Measurements from ENCODE around the gene KCNK10. TPM values are rescaled to one million over a fixed set of nuclear protein-coding genes. Genes with fewer than 3 reads are reported as not detected.

Gene KCNK10
- total RNA-seq, 4 donors from 2014 or later, result not detected

DNA sequence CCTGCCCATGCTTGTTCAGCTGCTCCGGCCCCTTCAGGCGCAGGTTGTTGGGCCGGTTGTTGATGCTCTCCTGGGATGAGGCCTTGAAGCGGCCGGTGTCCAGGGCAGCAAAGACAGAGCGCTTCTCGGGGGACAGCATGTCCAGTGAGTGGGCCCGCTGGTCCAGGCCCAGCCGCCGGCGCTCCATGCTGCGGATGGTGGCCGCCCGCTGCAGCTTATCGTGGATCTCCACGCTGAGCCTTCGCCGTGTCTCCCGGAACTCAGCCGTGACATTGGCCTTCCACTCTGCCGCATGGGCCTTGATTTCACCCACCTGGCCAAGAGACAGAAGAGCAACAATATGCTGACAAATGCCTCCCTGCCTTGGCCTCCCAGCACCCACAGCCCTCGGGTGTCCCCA lies 137.2 kb downstream of the KCNK10 start:
- Histone ChIP-seq H3K4me3 (no peak overlapping the region), H3K9me3 (no peaks in the 10 kb centered on the region), H3K27ac (no peak overlapping the region), H3K36me3 (no peaks in the 10 kb centered on the region), H3K4me1 (peaks cover 0 to 3% of the 10 kb centered on the region in 2 donors), H3K27me3 (no peaks in the 10 kb centered on the region)
- in situ Hi-C loops (cut with MboI; ENCODE audit: low sequenced_read_pairs in 4 of 4), result no loop called here
- ATAC-seq (no peak), DNase-seq (no peak)
- intact Hi-C loops (cut with DNase I; ENCODE audit: low total_unique reads), result no loop called here
- no peak for TF ChIP-seq POLR2A (IDR thresholded peaks at IDR 0.05)
- no peak for TF ChIP-seq CTCF (IDR thresholded peaks at IDR 0.05 in 4 of 5, conservative IDR thresholded peaks at IDR 0.05 in 1 of 5)

DNA sequence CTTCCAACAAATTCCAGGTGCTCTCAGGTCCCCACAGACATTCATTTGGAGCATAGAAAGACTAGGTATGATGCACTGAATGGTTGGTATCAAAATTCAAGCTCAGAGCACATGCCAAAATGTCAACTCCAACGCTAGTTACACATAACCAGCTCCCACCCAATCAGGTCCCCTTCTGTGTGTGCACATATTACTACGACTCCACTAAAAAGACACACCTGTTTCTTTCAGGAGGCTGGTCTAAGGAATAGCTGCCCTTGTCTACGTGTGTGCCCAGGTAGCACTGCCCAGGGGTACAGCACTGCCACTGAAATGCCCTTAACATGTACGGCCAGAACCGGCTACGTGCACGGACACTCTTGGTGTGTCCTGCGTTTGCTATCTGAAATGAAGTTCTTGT lies 138.1 kb downstream of the KCNK10 start:
- Histone ChIP-seq H3K27me3 (no peaks in the 10 kb centered on the region), H3K27ac (no peak overlapping the region), H3K36me3 (no peaks in the 10 kb centered on the region), H3K4me3 (no peak overlapping the region), H3K4me1 (peaks cover 0 to 3% of the 10 kb centered on the region in 2 donors), H3K9me3 (no peaks in the 10 kb centered on the region)
- intact Hi-C loops (cut with DNase I; ENCODE audit: low total_unique reads) (no loop called here), in situ Hi-C loops (cut with MboI; ENCODE audit: low sequenced_read_pairs in 4 of 4) (no loop called here)
- no peak for ATAC-seq
- no peak for TF ChIP-seq CTCF (IDR thresholded peaks at IDR 0.05 in 4 of 5, conservative IDR thresholded peaks at IDR 0.05 in 1 of 5)
- no peak for TF ChIP-seq POLR2A (IDR thresholded peaks at IDR 0.05)
- DNase-seq, result no peak

DNA sequence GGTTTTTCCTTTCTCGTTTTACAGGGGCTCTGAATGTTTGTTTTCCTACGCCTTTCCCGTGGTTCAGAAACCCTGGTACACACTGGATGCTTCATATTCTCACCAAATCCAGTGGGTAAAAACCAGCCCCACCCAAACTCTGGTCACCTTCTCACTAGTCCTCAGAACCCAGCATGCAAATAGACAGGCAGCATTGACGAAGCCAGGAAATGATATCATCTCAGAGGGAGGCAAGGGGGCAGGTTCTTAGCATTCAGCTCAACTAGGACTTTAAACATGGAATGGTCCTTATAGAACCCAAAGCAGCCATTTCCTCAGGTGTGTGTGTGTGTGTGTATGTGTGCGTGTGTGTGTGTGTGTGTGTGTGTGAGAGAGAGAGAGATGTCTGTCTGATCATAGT lies 142.0 kb downstream of the KCNK10 start:
- no peak for TF ChIP-seq POLR2A (IDR thresholded peaks at IDR 0.05)
- TF ChIP-seq CTCF (IDR thresholded peaks at IDR 0.05 in 4 of 5, conservative IDR thresholded peaks at IDR 0.05 in 1 of 5), result no peak
- Histone ChIP-seq H3K27me3 (no peaks in the 10 kb centered on the region), H3K27ac (no peak overlapping the region), H3K4me3 (no peak overlapping the region), H3K9me3 (no peaks in the 10 kb centered on the region), H3K36me3 (no peaks in the 10 kb centered on the region), H3K4me1 (no peaks in the 10 kb centered on the region)
- ATAC-seq, result no peak
- no peak for DNase-seq
- intact Hi-C loops (cut with DNase I; ENCODE audit: low total_unique reads) (no loop called here), in situ Hi-C loops (cut with MboI; ENCODE audit: low sequenced_read_pairs in 4 of 4) (no loop called here)

DNA sequence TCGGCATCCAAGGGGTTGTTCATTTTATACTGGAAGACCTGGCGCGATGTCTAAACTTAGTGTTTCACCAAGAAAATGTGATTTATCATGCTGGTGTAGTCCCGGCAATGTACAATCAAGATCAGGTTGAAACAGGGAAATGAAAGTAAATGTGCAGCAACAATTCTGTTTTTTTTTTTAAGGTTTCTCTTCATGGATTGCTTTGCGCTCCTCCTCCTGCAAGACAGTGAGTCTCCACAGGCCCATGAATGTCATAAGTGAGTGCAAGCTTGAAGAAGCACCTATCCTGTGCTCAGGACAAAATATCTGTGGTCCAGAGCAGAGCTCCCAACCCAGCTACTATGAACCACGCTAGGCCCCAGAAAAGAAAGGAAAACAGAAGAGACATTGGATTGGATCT lies 143.4 kb downstream of the KCNK10 start:
- TF ChIP-seq POLR2A (IDR thresholded peaks at IDR 0.05), result no peak

DNA sequence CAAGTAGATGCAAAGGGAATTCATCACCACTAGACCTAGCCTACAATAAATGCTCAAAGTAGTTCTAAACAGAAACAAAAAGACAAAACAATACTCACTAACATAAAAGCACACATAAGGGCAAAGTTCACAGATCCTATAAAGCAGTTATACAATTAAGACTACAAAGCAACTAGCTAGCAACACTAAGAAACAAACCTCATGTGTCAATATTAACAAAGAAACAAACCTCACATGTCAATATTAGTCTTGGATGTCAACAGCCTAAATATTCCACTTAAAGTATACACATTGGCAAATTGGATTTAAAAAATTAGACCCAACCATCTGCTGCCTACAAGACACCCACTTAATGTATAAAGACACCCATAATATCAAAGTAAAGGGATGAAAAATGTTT lies 152.7 kb downstream of the KCNK10 start:
- Histone ChIP-seq H3K9me3 (no peaks in the 10 kb centered on the region), H3K27me3 (no peaks in the 10 kb centered on the region), H3K36me3 (no peaks in the 10 kb centered on the region), H3K4me3 (no peak overlapping the region), H3K27ac (no peak overlapping the region), H3K4me1 (no peaks in the 10 kb centered on the region)
- TF ChIP-seq CTCF (IDR thresholded peaks at IDR 0.05 in 4 of 5, conservative IDR thresholded peaks at IDR 0.05 in 1 of 5), result no peak
- no peak for TF ChIP-seq POLR2A (IDR thresholded peaks at IDR 0.05)
- ATAC-seq (no peak), DNase-seq (no peak)
- intact Hi-C loops (cut with DNase I; ENCODE audit: low total_unique reads) (no loop called here), in situ Hi-C loops (cut with MboI; ENCODE audit: low sequenced_read_pairs in 4 of 4) (loop anchor here in 1 of 4 donors (10.0 kb wide), 1 partner anchor 226 kb away; no protein-coding TSS in a partner anchor)

More for the DNA sequence above, 143.4 kb downstream of the KCNK10 start:
- no peak for ATAC-seq
- Histone ChIP-seq H3K9me3 (no peaks in the 10 kb centered on the region), H3K27me3 (no peaks in the 10 kb centered on the region), H3K4me1 (no peaks in the 10 kb centered on the region), H3K36me3 (no peaks in the 10 kb centered on the region), H3K4me3 (no peak overlapping the region), H3K27ac (no peak overlapping the region)
- no peak for DNase-seq
- in situ Hi-C loops (cut with MboI; ENCODE audit: low sequenced_read_pairs in 4 of 4), result loop anchor here in 1 of 4 donors (10.0 kb wide), 1 partner anchor 235 kb away; no protein-coding TSS in a partner anchor
- intact Hi-C loops (cut with DNase I; ENCODE audit: low total_unique reads), result no loop called here

All from gastrocnemius medialis (tissue), 4 donors.